HEK293 (cell line): ENCODE measurements around the gene AKAP1.

Source experiments
- KLF16 ChIP-seq: fragments of 450-650 bp; formaldehyde crosslinking; IDR thresholded peaks from 2 replicates; pipeline ENCODE4 v1.5.1; 2017; ENCODE audit warnings: missing biosample characterization, missing genetic modification characterization
- ZBTB20 ChIP-seq: fragments of 450-650 bp; formaldehyde crosslinking; IDR thresholded peaks from 2 replicates; pipeline ENCODE4 v1.5.1; 2016; ENCODE audit warnings: missing biosample characterization, missing genetic modification characterization
- ZNF140 ChIP-seq: fragments of 450-650 bp; formaldehyde crosslinking; IDR thresholded peaks from 2 replicates; pipeline ENCODE4 v1.5.1; 2016; ENCODE audit warnings: missing biosample characterization, missing genetic modification characterization
- ZNF184 ChIP-seq: fragments of 450-650 bp; IDR thresholded peaks from 2 replicates; pipeline ENCODE4 v1.5.1; 2018; ENCODE audit warnings: missing biosample characterization, mild to moderate bottlenecking, missing genetic modification characterization
- ZNF274 ChIP-seq, 2 experiments: fragments of 200-500 bp in 1 of 2; fragments of 450-650 bp in 1 of 2; sonication (Bioruptor generic) in 1 of 2; formaldehyde crosslinking in 1 of 2; IDR thresholded peaks; 2 replicates each; pipeline versions ENCODE4 v1.5.1 to v1.6.1; 2014 to 2016; ENCODE audit warnings: borderline replicate concordance in 1 of 2, inconsistent platforms in 1 of 2, low read length in 1 of 2, missing biosample characterization in 1 of 2, missing genetic modification characterization in 1 of 2
- ZNF324 ChIP-seq: fragments of 450-650 bp; formaldehyde crosslinking; IDR thresholded peaks from 2 replicates; pipeline ENCODE4 v1.5.1; 2016; ENCODE audit warnings: missing biosample characterization, missing genetic modification characterization
- ZNF366 ChIP-seq: fragments of 450-650 bp; formaldehyde crosslinking; conservative IDR thresholded peaks from 2 replicates; pipeline ENCODE4 v1.5.1; 2016; ENCODE audit warnings: missing biosample characterization, missing genetic modification characterization
- ZNF585B ChIP-seq: fragments of 450-650 bp; formaldehyde crosslinking; IDR thresholded peaks from 2 replicates; pipeline ENCODE4 v1.5.1; 2016; ENCODE audit warnings: missing biosample characterization, missing genetic modification characterization
- ZNF704 ChIP-seq: fragments of 450-650 bp; formaldehyde crosslinking; IDR thresholded peaks from 2 replicates; pipeline ENCODE4 v1.5.1; 2016; ENCODE audit warnings: missing biosample characterization, missing genetic modification characterization
- TF ChIP-seq, protein P1 (sequence below): fragments of 450-650 bp; formaldehyde crosslinking; IDR thresholded peaks from 2 replicates; pipeline ENCODE4 v1.5.1; 2016; ENCODE audit warnings: missing biosample characterization, missing genetic modification characterization

- TF ChIP-seq ZNF704 (tag by site-specific recombination): no peak
- no peak for TF ChIP-seq ZNF585B (tag by site-specific recombination)
- TF ChIP-seq ZNF366 (tag by site-specific recombination): no peak
- TF ChIP-seq, protein P1, sequence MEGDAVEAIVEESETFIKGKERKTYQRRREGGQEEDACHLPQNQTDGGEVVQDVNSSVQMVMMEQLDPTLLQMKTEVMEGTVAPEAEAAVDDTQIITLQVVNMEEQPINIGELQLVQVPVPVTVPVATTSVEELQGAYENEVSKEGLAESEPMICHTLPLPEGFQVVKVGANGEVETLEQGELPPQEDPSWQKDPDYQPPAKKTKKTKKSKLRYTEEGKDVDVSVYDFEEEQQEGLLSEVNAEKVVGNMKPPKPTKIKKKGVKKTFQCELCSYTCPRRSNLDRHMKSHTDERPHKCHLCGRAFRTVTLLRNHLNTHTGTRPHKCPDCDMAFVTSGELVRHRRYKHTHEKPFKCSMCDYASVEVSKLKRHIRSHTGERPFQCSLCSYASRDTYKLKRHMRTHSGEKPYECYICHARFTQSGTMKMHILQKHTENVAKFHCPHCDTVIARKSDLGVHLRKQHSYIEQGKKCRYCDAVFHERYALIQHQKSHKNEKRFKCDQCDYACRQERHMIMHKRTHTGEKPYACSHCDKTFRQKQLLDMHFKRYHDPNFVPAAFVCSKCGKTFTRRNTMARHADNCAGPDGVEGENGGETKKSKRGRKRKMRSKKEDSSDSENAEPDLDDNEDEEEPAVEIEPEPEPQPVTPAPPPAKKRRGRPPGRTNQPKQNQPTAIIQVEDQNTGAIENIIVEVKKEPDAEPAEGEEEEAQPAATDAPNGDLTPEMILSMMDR: no peak
- TF ChIP-seq ZNF140 (tag by site-specific recombination): no peak
- no peak for TF ChIP-seq ZNF324 (tag by site-specific recombination)
- no peak for TF ChIP-seq ZNF274 (IDR thresholded peaks at IDR 0.05; ENCODE audit: low read length)
- TF ChIP-seq ZNF274 (tag by site-specific recombination; IDR thresholded peaks at IDR 0.05; ENCODE audit: borderline replicate concordance): no peak
- TF ChIP-seq ZBTB20 (tag by site-specific recombination): no peak
- TF ChIP-seq KLF16: no peak
- no peak for TF ChIP-seq ZNF184 (tag by site-specific recombination)
Measured at GRCh38 chr17:57044976-57045867, 39.8 kb upstream of the AKAP1 start.
